AG09319 (cell line): ENCODE measurements around the gene MTF1.

Source experiments
- DNase-seq: peaks from one replicate; pipeline ENCODE4 v3.0.0-alpha.2; 2010; ENCODE audit warnings: low read depth; ENCODE audit errors: extremely low read depth
- TF ChIP-seq, protein P1 (sequence below): IDR thresholded peaks from 2 replicates; pipeline ENCODE4 v1.5.1; 2011; ENCODE audit warnings: low read depth, mild to moderate bottlenecking, inconsistent platforms, low read length, moderate library complexity

Gene MTF1

DNA sequence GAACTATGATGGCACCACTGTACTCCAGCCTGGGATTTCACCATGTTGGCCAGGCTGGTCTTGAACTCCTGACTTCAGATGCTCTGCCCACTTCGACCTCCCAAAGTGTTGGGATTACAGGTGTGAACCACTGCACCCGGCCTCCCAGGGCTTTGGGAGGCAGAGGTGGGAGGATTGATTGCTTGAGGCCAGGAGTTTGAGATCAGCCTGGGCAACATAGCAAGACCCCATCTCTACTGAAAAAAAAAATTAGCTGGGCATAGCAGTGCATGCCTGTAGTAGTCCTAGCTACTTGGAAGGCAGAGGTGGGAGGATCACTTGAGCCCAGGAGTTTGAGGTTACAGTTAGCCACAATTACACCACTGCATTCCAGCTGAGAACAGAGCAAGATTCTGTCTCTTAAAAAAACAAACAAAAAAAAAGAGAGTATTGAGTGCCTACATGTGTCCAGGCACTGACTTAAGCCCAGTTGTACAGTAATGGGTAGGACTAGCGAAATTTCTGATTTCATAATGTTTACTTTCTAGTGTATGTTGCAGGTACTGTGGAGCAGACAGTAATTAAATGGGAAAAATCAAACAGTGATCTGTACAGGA, 61.5 kb downstream of the MTF1 start:
- DNase-seq: no peak

DNA sequence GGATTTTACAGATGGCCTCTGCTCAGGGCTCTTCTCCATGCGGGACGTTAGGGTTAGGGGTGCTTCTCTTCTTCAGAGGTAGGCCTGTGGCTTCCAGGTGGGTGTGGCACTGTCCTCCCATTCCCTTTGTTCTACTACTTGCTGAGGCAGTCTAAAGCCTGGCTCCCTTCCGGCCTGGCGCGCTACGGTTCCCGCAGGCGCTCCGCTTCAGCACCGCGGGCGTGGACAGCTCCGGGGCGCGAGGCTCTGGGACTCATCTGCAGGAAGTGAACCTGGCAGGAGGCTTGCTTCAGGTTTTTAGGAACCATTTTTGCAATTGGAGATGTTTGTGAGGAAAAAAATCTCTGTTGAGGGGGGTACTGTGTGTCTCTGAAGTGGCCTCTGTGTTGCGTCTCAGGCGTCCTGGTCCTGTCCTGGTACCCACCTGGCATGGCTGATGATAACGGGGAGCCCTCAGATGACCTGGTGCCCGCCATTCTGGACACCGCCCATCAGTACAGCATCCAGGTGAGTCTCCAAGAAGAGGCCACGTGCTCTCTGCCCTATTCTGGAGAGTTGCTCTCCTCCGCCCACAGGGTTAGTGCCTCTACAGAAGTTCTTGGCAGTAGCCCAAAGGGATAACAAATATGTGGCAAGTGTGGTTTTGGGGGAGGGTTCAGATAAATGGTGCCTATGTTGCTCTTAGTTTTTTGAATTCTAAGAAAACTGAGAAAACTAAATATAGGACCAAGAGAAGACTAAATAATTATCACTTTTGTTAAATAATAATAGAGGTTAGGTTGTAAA, 63.9 kb downstream of the MTF1 start:
- TF ChIP-seq, protein P1, sequence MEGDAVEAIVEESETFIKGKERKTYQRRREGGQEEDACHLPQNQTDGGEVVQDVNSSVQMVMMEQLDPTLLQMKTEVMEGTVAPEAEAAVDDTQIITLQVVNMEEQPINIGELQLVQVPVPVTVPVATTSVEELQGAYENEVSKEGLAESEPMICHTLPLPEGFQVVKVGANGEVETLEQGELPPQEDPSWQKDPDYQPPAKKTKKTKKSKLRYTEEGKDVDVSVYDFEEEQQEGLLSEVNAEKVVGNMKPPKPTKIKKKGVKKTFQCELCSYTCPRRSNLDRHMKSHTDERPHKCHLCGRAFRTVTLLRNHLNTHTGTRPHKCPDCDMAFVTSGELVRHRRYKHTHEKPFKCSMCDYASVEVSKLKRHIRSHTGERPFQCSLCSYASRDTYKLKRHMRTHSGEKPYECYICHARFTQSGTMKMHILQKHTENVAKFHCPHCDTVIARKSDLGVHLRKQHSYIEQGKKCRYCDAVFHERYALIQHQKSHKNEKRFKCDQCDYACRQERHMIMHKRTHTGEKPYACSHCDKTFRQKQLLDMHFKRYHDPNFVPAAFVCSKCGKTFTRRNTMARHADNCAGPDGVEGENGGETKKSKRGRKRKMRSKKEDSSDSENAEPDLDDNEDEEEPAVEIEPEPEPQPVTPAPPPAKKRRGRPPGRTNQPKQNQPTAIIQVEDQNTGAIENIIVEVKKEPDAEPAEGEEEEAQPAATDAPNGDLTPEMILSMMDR: no peak
- no peak for DNase-seq

More for the DNA sequence above, 61.5 kb downstream of the MTF1 start:
- TF ChIP-seq, protein P1: no peak

DNA sequence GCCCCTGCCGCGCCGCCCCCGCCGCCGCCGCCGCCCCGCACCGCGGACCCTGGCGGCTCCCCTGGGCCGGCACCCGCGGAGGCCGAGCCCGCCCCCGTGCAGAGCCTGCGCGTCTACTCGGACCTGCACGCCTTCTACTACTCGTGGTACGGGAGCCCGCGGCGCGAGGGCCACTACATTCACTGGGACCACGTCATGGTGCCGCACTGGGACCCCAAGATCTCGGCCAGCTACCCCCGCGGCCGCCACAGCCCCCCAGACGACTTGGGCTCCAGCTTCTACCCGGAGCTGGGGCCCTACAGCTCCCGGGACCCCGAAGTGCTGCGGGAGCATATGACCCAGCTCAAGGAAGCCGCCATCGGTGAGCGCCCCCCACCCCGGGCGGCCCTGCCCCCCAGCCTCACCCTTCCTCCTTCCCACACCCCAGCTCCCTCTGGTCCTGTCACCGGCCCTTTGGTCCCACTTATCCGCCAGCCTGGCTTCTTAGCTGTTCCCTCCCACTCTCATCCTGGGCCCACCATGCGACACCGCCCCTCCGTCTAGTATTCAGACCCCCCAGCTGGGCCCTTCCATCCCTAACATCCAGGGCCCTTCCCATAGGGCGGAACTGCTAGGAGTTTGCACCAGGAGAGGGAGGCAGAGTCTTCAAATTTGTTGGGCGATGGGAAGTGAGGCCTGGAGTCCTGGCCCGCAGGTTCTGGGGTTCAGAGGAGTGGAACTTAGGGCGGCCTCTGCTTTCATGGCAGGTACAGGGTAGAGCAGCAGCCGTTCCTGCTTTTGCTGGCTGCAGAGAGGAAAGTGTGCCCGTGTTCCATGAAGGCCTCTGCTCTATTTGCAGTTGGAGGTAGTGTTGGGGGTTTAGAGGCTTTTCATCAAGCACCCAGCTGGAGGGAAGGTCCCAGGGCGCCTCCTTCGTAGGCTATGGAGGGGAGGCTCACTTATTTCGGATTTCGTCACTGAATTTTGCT, 64.7 kb downstream of the MTF1 start:
- no peak for DNase-seq
- TF ChIP-seq, protein P1: no peak

DNA sequence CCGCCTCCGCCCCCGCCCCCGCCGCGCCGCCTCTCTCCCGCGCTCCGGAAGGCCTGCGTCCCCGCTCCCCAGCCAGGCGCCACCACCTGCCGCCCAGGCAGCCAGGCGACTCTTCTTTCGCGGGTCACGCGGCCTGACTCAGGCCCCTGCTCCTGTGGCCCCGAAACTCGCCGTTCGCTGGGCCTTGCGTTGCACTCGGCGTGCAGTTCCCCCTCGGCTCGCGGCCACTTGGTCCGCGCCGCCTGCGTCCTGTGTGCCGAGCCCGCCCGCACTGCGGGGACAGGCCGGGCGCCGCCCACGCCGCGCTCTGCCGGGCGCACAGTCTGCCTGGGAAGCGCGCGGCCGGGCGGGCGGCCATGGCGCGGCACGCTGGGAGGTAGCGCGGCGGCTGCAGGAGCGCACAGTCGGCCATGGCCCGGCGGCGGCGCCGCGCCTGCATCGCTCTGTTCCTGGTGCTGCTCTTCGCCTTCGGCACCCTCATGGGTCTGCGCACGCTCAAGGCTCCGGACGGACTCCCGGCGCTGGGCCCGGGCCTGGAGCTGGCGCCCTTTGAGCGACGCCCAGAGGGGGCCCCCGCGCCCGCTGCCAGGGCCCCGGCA, 65.5 kb downstream of the MTF1 start, which contains the start of gene MANEAL:
TSS of gene MANEAL (plus strand) at position 75 of the 599 bp plus-strand sequence. CDS start at position 411, 336 bp downstream.
- DNase-seq: no peak
- TF ChIP-seq, protein P1: no peak

DNA sequence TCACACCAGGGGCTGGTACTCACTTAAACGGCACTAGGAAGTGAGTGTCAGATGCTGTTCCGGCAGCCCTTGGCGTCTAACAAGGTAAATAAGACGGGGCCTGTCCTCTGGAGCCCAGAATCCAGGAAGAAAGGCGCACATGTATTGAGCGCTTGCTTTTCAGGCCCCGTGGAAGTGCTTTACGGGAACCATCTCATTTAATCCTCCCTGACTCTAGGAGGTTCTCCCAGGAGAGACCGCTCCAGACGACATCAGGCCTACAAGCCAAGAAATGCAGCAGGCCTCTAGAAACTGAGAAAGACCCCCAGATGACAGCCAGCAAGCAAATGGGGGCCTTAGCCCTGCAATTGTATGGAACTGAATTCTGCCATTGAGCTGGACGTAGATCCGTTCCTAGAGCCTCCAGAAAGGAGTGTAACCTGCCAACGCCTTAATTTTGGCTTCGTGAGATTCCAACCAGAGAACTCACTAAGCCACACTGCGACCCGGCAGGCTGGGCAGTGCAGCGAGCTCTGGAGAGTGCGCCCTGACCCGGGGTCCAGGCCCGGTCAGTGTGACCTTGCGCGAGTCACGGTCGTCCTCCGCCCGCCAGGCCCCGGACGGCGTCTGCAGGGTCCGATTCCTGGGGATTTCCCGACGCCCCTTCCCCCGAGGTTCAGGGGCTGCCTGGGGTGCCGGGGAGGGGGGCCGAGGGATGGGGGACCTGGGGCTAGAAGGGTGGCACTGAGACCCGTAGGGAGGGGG, 66.3 kb downstream of the MTF1 start:
- DNase-seq: no peak
- TF ChIP-seq, protein P1: no peak

DNA sequence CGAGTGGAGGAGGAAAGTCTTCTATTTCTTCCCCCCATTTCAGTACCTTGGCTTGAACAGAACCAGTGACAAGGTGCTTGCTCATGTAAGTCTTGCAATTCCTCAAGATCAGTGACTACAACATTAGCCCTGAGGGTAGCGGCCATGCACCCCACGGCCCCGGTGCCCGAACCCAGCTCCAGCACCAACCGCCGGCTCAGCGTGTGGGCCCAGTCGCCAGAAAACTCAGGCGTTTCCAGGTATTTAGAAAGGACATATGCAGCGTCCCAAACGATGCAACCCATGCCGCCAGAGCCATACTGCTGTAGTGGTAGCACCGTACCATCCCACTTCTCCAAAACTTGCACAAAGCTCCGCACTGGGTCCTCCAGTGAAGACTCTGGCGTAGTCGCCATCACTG, 76.9 kb downstream of the MTF1 start:
- TF ChIP-seq, protein P1: no peak
- no peak for DNase-seq
